ENCODE results near the gene TLR5.
A peak's percentile ranks its signal among the peaks of the same experiment; 100 is the strongest.

TLR5 gene

GRCh38 chr1:223068900-223069665 is 74.0 kb downstream of the TLR5 start:
- Histone ChIP-seq H4K8ac (ENCODE audit: low read depth, low read length) (no peak overlapping the region), H3K4ac (ENCODE audit: low read depth, low read length) (no peak overlapping the region), H3K4me1 (ENCODE audit: control insufficient read depth, low read depth, low read length) (no peaks in the 10 kb centered on the region), H3K9ac (ENCODE audit: low read length) (no peak overlapping the region), H2BK5ac (ENCODE audit: low read length) (no peak overlapping the region), H3K36me3 (ENCODE audit: control insufficient read depth, insufficient read depth, low read length) (no peaks in the 10 kb centered on the region), H3K27ac (ENCODE audit: low read depth, low read length) (no peak overlapping the region), H2BK15ac (replicated peaks; ENCODE audit: low read depth) (no peak overlapping the region), H3K79me2 (ENCODE audit: control insufficient read depth, insufficient read depth, low read length) (no peaks in the 10 kb centered on the region), H4K5ac (ENCODE audit: low read length) (no peak overlapping the region), H3K18ac (ENCODE audit: low read length) (no peak overlapping the region), H3K79me1 (ENCODE audit: low read length) (no peaks in the 10 kb centered on the region), H3K4me2 (ENCODE audit: low read length) (no peak overlapping the region), H3K56ac (ENCODE audit: low read length) (no peak overlapping the region), H2AK5ac (ENCODE audit: low read length) (no peak overlapping the region), H3K27me3 (ENCODE audit: insufficient read depth, low read length, poor library complexity) (no peaks in the 10 kb centered on the region), H2BK120ac (ENCODE audit: low read depth, low read length) (no peak overlapping the region), H3K4me3 (ENCODE audit: low read length) (no peak overlapping the region), H3K23ac (ENCODE audit: low read length) (no peak overlapping the region)
- no peak for DNase-seq
- WGBS (ENCODE audit: extremely low coverage, insufficient coverage, low lambda C conversion rate), result no CpG with 5 or more reads among the region's 4 CpGs

GRCh38 chr1:223067914-223068313 is 75.1 kb downstream of the TLR5 start:
- H3K79me1 ChIP-seq (ENCODE audit: low read length), result no peaks in the 10 kb centered on the region
- no peak overlapping the region for H4K5ac ChIP-seq (ENCODE audit: low read length)
- no peak overlapping the region for H3K9ac ChIP-seq (ENCODE audit: low read length)
- H3K27me3 ChIP-seq (ENCODE audit: insufficient read depth, low read length, poor library complexity), result no peaks in the 10 kb centered on the region
- whole genome bisulfite sequencing (ENCODE audit: extremely low coverage, insufficient coverage, low lambda C conversion rate), result no CpG with 5 or more reads among the region's 6 CpGs
- no peak overlapping the region for H2AK5ac ChIP-seq (ENCODE audit: low read length)
- no peak overlapping the region for H2BK120ac ChIP-seq (ENCODE audit: low read depth, low read length)
- H3K4ac ChIP-seq (ENCODE audit: low read depth, low read length), result no peak overlapping the region
- no peaks in the 10 kb centered on the region for H3K4me1 ChIP-seq (ENCODE audit: control insufficient read depth, low read depth, low read length)
- no peak overlapping the region for H3K18ac ChIP-seq (ENCODE audit: low read length)
- no peak overlapping the region for H2BK15ac ChIP-seq (replicated peaks; ENCODE audit: low read depth)
- no peak overlapping the region for H2BK5ac ChIP-seq (ENCODE audit: low read length)
- H3K4me3 ChIP-seq (ENCODE audit: low read length), result no peak overlapping the region
- H3K36me3 ChIP-seq (ENCODE audit: control insufficient read depth, insufficient read depth, low read length), result no peaks in the 10 kb centered on the region
- no peak overlapping the region for H3K56ac ChIP-seq (ENCODE audit: low read length)
- DNase-seq, result no peak
- H3K4me2 ChIP-seq (ENCODE audit: low read length), result no peak overlapping the region
- no peak overlapping the region for H3K23ac ChIP-seq (ENCODE audit: low read length)
- no peak overlapping the region for H4K8ac ChIP-seq (ENCODE audit: low read depth, low read length)
- H3K27ac ChIP-seq (ENCODE audit: low read depth, low read length), result no peak overlapping the region
- H3K79me2 ChIP-seq (ENCODE audit: control insufficient read depth, insufficient read depth, low read length), result no peaks in the 10 kb centered on the region

- H3K56ac ChIP-seq (ENCODE audit: low read length), result no peak overlapping the region
- H3K4me3 ChIP-seq (ENCODE audit: low read length), result no peak overlapping the region
- no peak overlapping the region for H2AK5ac ChIP-seq (ENCODE audit: low read length)
- no peaks in the 10 kb centered on the region for H3K79me1 ChIP-seq (ENCODE audit: low read length)
- no peak overlapping the region for H3K23ac ChIP-seq (ENCODE audit: low read length)
- H4K8ac ChIP-seq (ENCODE audit: low read depth, low read length), result no peak overlapping the region
- H3K4me1 ChIP-seq (ENCODE audit: control insufficient read depth, low read depth, low read length), result no peaks in the 10 kb centered on the region
- peak; percentile 42 for DNase-seq
- no peak overlapping the region for H2BK15ac ChIP-seq (replicated peaks; ENCODE audit: low read depth)
- no peak overlapping the region for H3K4me2 ChIP-seq (ENCODE audit: low read length)
- H3K27ac ChIP-seq (ENCODE audit: low read depth, low read length), result no peak overlapping the region
- no peaks in the 10 kb centered on the region for H3K79me2 ChIP-seq (ENCODE audit: control insufficient read depth, insufficient read depth, low read length)
- H3K27me3 ChIP-seq (ENCODE audit: insufficient read depth, low read length, poor library complexity), result no peaks in the 10 kb centered on the region
- no peak overlapping the region for H3K4ac ChIP-seq (ENCODE audit: low read depth, low read length)
- no CpG with 5 or more reads among the region's 5 CpGs for WGBS (ENCODE audit: extremely low coverage, insufficient coverage, low lambda C conversion rate)
- H3K18ac ChIP-seq (ENCODE audit: low read length), result no peak overlapping the region
- no peak overlapping the region for H4K5ac ChIP-seq (ENCODE audit: low read length)
- H2BK5ac ChIP-seq (ENCODE audit: low read length), result no peak overlapping the region
- no peak overlapping the region for H2BK120ac ChIP-seq (ENCODE audit: low read depth, low read length)
- no peak overlapping the region for H3K9ac ChIP-seq (ENCODE audit: low read length)
- no peaks in the 10 kb centered on the region for H3K36me3 ChIP-seq (ENCODE audit: control insufficient read depth, insufficient read depth, low read length)
Measured at GRCh38 chr1:223066415-223066814, 76.6 kb downstream of the TLR5 start.

- H3K4ac ChIP-seq (ENCODE audit: low read depth, low read length), result no peak overlapping the region
- WGBS (ENCODE audit: extremely low coverage, insufficient coverage, low lambda C conversion rate), result no CpG with 5 or more reads among the region's 3 CpGs
- H2AK5ac ChIP-seq (ENCODE audit: low read length), result no peak overlapping the region
- no peak overlapping the region for H2BK5ac ChIP-seq (ENCODE audit: low read length)
- no peak overlapping the region for H2BK120ac ChIP-seq (ENCODE audit: low read depth, low read length)
- no peak overlapping the region for H2BK15ac ChIP-seq (replicated peaks; ENCODE audit: low read depth)
- no peak for DNase-seq
- no peak overlapping the region for H3K4me3 ChIP-seq (ENCODE audit: low read length)
- H3K79me1 ChIP-seq (ENCODE audit: low read length), result no peaks in the 10 kb centered on the region
- no peak overlapping the region for H3K23ac ChIP-seq (ENCODE audit: low read length)
- H3K36me3 ChIP-seq (ENCODE audit: control insufficient read depth, insufficient read depth, low read length), result no peaks in the 10 kb centered on the region
- H3K79me2 ChIP-seq (ENCODE audit: control insufficient read depth, insufficient read depth, low read length), result no peaks in the 10 kb centered on the region
- no peak overlapping the region for H3K4me2 ChIP-seq (ENCODE audit: low read length)
- H4K5ac ChIP-seq (ENCODE audit: low read length), result no peak overlapping the region
- no peak overlapping the region for H3K18ac ChIP-seq (ENCODE audit: low read length)
- H3K27ac ChIP-seq (ENCODE audit: low read depth, low read length), result no peak overlapping the region
- H3K27me3 ChIP-seq (ENCODE audit: insufficient read depth, low read length, poor library complexity), result no peaks in the 10 kb centered on the region
- H3K9ac ChIP-seq (ENCODE audit: low read length), result no peak overlapping the region
- no peaks in the 10 kb centered on the region for H3K4me1 ChIP-seq (ENCODE audit: control insufficient read depth, low read depth, low read length)
- no peak overlapping the region for H4K8ac ChIP-seq (ENCODE audit: low read depth, low read length)
- no peak overlapping the region for H3K56ac ChIP-seq (ENCODE audit: low read length)
Measured at GRCh38 chr1:223062177-223062576, 80.9 kb downstream of the TLR5 start.

GRCh38 chr1:223059526-223059925 is 83.5 kb downstream of the TLR5 start:
- no peak overlapping the region for H3K9ac ChIP-seq (ENCODE audit: low read length)
- no peak for DNase-seq
- H2BK15ac ChIP-seq (replicated peaks; ENCODE audit: low read depth), result no peak overlapping the region
- no peak overlapping the region for H3K4me3 ChIP-seq (ENCODE audit: low read length)
- no peak overlapping the region for H3K18ac ChIP-seq (ENCODE audit: low read length)
- H3K27me3 ChIP-seq (ENCODE audit: insufficient read depth, low read length, poor library complexity), result no peaks in the 10 kb centered on the region
- H3K36me3 ChIP-seq (ENCODE audit: control insufficient read depth, insufficient read depth, low read length), result no peaks in the 10 kb centered on the region
- no peak overlapping the region for H3K23ac ChIP-seq (ENCODE audit: low read length)
- no peak overlapping the region for H2BK120ac ChIP-seq (ENCODE audit: low read depth, low read length)
- no peaks in the 10 kb centered on the region for H3K4me1 ChIP-seq (ENCODE audit: control insufficient read depth, low read depth, low read length)
- H3K56ac ChIP-seq (ENCODE audit: low read length), result no peak overlapping the region
- H3K79me2 ChIP-seq (ENCODE audit: control insufficient read depth, insufficient read depth, low read length), result no peaks in the 10 kb centered on the region
- no CpG with 5 or more reads among the region's 9 CpGs for WGBS (ENCODE audit: extremely low coverage, insufficient coverage, low lambda C conversion rate)
- no peak overlapping the region for H3K4me2 ChIP-seq (ENCODE audit: low read length)
- H4K8ac ChIP-seq (ENCODE audit: low read depth, low read length), result no peak overlapping the region
- H2BK5ac ChIP-seq (ENCODE audit: low read length), result no peak overlapping the region
- no peak overlapping the region for H3K4ac ChIP-seq (ENCODE audit: low read depth, low read length)
- H3K27ac ChIP-seq (ENCODE audit: low read depth, low read length), result no peak overlapping the region
- no peaks in the 10 kb centered on the region for H3K79me1 ChIP-seq (ENCODE audit: low read length)
- no peak overlapping the region for H2AK5ac ChIP-seq (ENCODE audit: low read length)
- H4K5ac ChIP-seq (ENCODE audit: low read length), result no peak overlapping the region
